ENCODE data around the gene LIN7C. TPM values are rescaled to one million over a fixed set of nuclear protein-coding genes. Genes with fewer than 3 reads are reported as not detected.
A peak's percentile ranks its signal among the peaks of the same experiment; 100 is the strongest.

LIN7C gene
- total and polyA plus RNA-seq, 2 of the 13 experiments (the other 11 are each of a cell fraction or from before 2014, with no cell fraction given) = 14.8 to 37.2 TPM

DNA sequence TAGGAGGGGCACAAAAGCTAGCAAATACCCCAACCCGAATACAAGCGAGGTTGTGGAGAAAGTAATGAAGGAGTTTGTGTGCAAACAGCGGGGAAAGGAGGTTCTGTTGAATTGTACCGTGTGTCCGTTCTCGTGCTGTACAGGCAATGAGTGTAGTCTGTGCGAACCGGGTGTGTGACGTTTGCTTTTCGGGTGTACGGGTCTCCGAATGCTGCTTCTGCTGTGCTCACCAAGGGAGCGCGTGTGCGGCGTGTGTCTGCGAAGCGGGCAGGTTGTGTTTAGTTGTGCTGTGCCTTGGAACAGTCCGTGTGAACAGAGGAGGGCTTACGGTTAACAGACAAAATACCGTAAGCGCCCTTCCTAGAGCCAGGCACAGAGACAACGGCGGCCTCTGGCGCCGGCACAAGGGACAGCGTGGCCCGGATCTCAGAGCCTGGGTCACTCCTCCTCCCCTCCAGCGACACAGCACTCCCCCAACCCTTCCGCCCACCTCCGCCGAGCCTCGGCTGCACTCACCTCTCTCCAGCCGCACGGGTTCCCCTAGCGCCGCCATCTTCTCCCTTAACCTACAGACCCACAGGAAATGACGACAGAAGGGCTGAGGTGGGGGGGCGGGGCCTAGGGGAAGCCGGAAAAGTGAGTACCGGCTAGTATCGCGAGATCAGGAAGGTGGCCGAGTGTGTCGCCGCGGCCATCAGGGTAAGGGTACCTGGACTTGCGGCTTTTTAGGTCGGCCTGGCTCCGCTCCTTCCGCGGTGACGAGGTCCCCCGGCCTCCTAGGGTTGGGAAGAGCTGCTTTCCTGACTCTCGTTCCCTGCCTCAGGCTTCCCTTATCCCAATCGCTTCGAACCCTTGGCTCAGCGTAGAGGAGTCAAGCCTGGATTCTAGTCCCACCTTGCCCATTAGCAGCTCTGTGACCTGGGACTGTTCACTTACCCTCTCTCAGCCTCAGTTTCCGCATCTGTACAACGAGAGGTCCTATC lies at the start of gene LIN7C (continued):
- no peak for TF ChIP-seq FOXJ3 (CRISPR knock-in tag; IDR thresholded peaks at IDR 0.05; ENCODE audit: borderline replicate concordance)
- TF ChIP-seq SMARCC2 (IDR thresholded peaks at IDR 0.05) = no peak
- TF ChIP-seq, protein P1, sequence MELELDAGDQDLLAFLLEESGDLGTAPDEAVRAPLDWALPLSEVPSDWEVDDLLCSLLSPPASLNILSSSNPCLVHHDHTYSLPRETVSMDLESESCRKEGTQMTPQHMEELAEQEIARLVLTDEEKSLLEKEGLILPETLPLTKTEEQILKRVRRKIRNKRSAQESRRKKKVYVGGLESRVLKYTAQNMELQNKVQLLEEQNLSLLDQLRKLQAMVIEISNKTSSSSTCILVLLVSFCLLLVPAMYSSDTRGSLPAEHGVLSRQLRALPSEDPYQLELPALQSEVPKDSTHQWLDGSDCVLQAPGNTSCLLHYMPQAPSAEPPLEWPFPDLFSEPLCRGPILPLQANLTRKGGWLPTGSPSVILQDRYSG (CRISPR knock-in tag; IDR thresholded peaks at IDR 0.05) = no peak
- TF ChIP-seq SIX1 (CRISPR knock-in tag; IDR thresholded peaks at IDR 0.05; ENCODE audit: borderline replicate concordance) = no peak; the same call in 1 of the 2 replicates
- TF ChIP-seq AGO2 (optimal IDR thresholded peaks at IDR 0.05; ENCODE audit: low read depth, low read length) = peak; percentile 69
- peak; percentile 64; the same call in 1 of the 2 replicates for TF ChIP-seq GATA4 (IDR thresholded peaks at IDR 0.05; ENCODE audit: borderline replicate concordance, low read depth)
- TF ChIP-seq SAP130 (CRISPR knock-in tag; IDR thresholded peaks at IDR 0.05; ENCODE audit: low read depth) = peak; percentile 78
- peak; percentile 23; the same call in 1 of the 2 replicates for TF ChIP-seq HCFC1 (IDR thresholded peaks at IDR 0.05; ENCODE audit: low read depth, low read length)
- TF ChIP-seq, protein P2, sequence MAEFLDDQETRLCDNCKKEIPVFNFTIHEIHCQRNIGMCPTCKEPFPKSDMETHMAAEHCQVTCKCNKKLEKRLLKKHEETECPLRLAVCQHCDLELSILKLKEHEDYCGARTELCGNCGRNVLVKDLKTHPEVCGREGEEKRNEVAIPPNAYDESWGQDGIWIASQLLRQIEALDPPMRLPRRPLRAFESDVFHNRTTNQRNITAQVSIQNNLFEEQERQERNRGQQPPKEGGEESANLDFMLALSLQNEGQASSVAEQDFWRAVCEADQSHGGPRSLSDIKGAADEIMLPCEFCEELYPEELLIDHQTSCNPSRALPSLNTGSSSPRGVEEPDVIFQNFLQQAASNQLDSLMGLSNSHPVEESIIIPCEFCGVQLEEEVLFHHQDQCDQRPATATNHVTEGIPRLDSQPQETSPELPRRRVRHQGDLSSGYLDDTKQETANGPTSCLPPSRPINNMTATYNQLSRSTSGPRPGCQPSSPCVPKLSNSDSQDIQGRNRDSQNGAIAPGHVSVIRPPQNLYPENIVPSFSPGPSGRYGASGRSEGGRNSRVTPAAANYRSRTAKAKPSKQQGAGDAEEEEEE (CRISPR knock-in tag; IDR thresholded peaks at IDR 0.05; ENCODE audit: borderline replicate concordance) = no peak; the same call in 1 of the 2 replicates
- TF ChIP-seq ATF7-NPFF (CRISPR knock-in tag; IDR thresholded peaks at IDR 0.05; ENCODE audit: low read depth) = no peak
- peak; percentile 87 for TF ChIP-seq HOXA5 (CRISPR knock-in tag; IDR thresholded peaks at IDR 0.05)
- 0 out of 2 replicates have a peak, but pooled peaks have one; percentile 25 for TF ChIP-seq GTF3A (CRISPR knock-in tag; conservative IDR thresholded peaks at IDR 0.05)
- TF ChIP-seq, protein P3, sequence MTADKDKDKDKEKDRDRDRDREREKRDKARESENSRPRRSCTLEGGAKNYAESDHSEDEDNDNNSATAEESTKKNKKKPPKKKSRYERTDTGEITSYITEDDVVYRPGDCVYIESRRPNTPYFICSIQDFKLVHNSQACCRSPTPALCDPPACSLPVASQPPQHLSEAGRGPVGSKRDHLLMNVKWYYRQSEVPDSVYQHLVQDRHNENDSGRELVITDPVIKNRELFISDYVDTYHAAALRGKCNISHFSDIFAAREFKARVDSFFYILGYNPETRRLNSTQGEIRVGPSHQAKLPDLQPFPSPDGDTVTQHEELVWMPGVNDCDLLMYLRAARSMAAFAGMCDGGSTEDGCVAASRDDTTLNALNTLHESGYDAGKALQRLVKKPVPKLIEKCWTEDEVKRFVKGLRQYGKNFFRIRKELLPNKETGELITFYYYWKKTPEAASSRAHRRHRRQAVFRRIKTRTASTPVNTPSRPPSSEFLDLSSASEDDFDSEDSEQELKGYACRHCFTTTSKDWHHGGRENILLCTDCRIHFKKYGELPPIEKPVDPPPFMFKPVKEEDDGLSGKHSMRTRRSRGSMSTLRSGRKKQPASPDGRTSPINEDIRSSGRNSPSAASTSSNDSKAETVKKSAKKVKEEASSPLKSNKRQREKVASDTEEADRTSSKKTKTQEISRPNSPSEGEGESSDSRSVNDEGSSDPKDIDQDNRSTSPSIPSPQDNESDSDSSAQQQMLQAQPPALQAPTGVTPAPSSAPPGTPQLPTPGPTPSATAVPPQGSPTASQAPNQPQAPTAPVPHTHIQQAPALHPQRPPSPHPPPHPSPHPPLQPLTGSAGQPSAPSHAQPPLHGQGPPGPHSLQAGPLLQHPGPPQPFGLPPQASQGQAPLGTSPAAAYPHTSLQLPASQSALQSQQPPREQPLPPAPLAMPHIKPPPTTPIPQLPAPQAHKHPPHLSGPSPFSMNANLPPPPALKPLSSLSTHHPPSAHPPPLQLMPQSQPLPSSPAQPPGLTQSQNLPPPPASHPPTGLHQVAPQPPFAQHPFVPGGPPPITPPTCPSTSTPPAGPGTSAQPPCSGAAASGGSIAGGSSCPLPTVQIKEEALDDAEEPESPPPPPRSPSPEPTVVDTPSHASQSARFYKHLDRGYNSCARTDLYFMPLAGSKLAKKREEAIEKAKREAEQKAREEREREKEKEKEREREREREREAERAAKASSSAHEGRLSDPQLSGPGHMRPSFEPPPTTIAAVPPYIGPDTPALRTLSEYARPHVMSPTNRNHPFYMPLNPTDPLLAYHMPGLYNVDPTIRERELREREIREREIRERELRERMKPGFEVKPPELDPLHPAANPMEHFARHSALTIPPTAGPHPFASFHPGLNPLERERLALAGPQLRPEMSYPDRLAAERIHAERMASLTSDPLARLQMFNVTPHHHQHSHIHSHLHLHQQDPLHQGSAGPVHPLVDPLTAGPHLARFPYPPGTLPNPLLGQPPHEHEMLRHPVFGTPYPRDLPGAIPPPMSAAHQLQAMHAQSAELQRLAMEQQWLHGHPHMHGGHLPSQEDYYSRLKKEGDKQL (CRISPR knock-in tag; IDR thresholded peaks at IDR 0.05; ENCODE audit: low read depth) = no peak
- TF ChIP-seq SNRNP70 (IDR thresholded peaks at IDR 0.05; ENCODE audit: low read depth, low read length) = no peak
- TF ChIP-seq GRHL1 (CRISPR knock-in tag; conservative IDR thresholded peaks at IDR 0.05) = no peak
- TF ChIP-seq NFKBIZ (CRISPR knock-in tag; IDR thresholded peaks at IDR 0.05) = no peak
- peak; percentile 82 for TF ChIP-seq SALL1 (CRISPR knock-in tag; IDR thresholded peaks at IDR 0.05)
- TF ChIP-seq KDM3A (CRISPR knock-in tag; IDR thresholded peaks at IDR 0.05; ENCODE audit: low read depth) = no peak
- no peak for TF ChIP-seq NCOA5 (CRISPR knock-in tag; IDR thresholded peaks at IDR 0.05)
